D721Med (cell line): ENCODE measurements around the gene WASHC4.

Experiments
- DNase-seq: peaks from one replicate; pipeline ENCODE4 v3.0.0; 2011; ENCODE audit warnings: low spot score; ENCODE audit not compliant: insufficient read length
- FAIRE-seq: peaks from 2 replicates; lab custom pipeline; 2011; peaks lifted over from hg19 to GRCh38; lab: Jason Lieb, UNC
- CTCF ChIP-seq: IDR thresholded peaks from 2 replicates; pipeline ENCODE4 v1.5.1; 2012; ENCODE audit warnings: mild to moderate bottlenecking, control low read depth; ENCODE audit not compliant: insufficient read depth; ENCODE audit errors: missing control alignments

WASHC4 gene

GRCh38 chr12:105072888-105073488 is 34.5 kb upstream of the WASHC4 start:
- peak; percentile 44 for FAIRE-seq
- TF ChIP-seq CTCF, result no peak
- no peak for DNase-seq

GRCh38 chr12:105076098-105076497 is 31.4 kb upstream of the WASHC4 start:
- no peak for TF ChIP-seq CTCF
- FAIRE-seq, result no peak
- DNase-seq, result no peak

GRCh38 chr12:105076913-105077312 is 30.6 kb upstream of the WASHC4 start:
- DNase-seq, result no peak
- TF ChIP-seq CTCF, result no peak
- no peak for FAIRE-seq

- no peak for FAIRE-seq
- TF ChIP-seq CTCF, result no peak
- DNase-seq, result no peak
Observed at GRCh38 chr12:105077435-105077834, 30.1 kb upstream of the WASHC4 start.

GRCh38 chr12:105078712-105079570 is 28.6 kb upstream of the WASHC4 start:
- DNase-seq (no peak), FAIRE-seq (no peak)
- no peak for TF ChIP-seq CTCF

GRCh38 chr12:105083031-105083430 is 24.5 kb upstream of the WASHC4 start:
- FAIRE-seq, result no peak
- TF ChIP-seq CTCF, result no peak
- DNase-seq, result no peak
